GM21360 (cell line): ENCODE data around the gene RPS6KL1.
A peak's percentile ranks its signal among the peaks of the same experiment; 100 is the strongest.

Source experiments
- ATAC-seq: cut with Tn5 transposase; IDR thresholded peaks from one replicate; pipeline ENCODE4 v1.9.1; 2021; ENCODE audit warnings: mild to moderate bottlenecking, moderate library complexity; ENCODE audit not compliant: unreplicated experiment

Gene RPS6KL1

GRCh38 chr14:74952180-74952665 is 29.2 kb upstream of the RPS6KL1 start:
- ATAC-seq = no peak

- ATAC-seq = no peak
These were observed 28.6 kb upstream of the RPS6KL1 start for GRCh38 chr14:74951443-74952179.

GRCh38 chr14:74950795-74951442 is 27.9 kb upstream of the RPS6KL1 start:
- ATAC-seq = no peak

GRCh38 chr14:74949859-74950573 is 27.0 kb upstream of the RPS6KL1 start:
- no peak for ATAC-seq

GRCh38 chr14:74949191-74949601 is 26.1 kb upstream of the RPS6KL1 start:
- ATAC-seq = no peak

GRCh38 chr14:74948228-74949175 is 25.4 kb upstream of the RPS6KL1 start:
- ATAC-seq = no peak

GRCh38 chr14:74947353-74948227 is 24.5 kb upstream of the RPS6KL1 start:
- no peak for ATAC-seq

GRCh38 chr14:74946659-74947281 is 23.7 kb upstream of the RPS6KL1 start:
- no peak for ATAC-seq

GRCh38 chr14:74945852-74946658 is 23.0 kb upstream of the RPS6KL1 start:
- ATAC-seq = no peak

- no peak for ATAC-seq
These were observed 22.3 kb upstream of the RPS6KL1 start for GRCh38 chr14:74945261-74945851.

- no peak for ATAC-seq
These were observed 19.5 kb upstream of the RPS6KL1 start for GRCh38 chr14:74942608-74943007.

- ATAC-seq = no peak
These were observed 19.1 kb upstream of the RPS6KL1 start for GRCh38 chr14:74942181-74942580.

- ATAC-seq = peak; percentile 44
These were observed 18.6 kb upstream of the RPS6KL1 start for GRCh38 chr14:74941676-74942097.

GRCh38 chr14:74940956-74941565 is 18.0 kb upstream of the RPS6KL1 start:
- no peak for ATAC-seq

- ATAC-seq = no peak
These were observed 15.8 kb upstream of the RPS6KL1 start for GRCh38 chr14:74938531-74939495.

- ATAC-seq = no peak
These were observed 14.1 kb upstream of the RPS6KL1 start for GRCh38 chr14:74937171-74937570.
